CD4-positive, alpha-beta T cell treated with Interferon alpha-2 for 1 hour (primary cell): ENCODE measurements around the gene PLPP2.

Experiments used
- DNase-seq, 2 donors: peaks; one replicate each; pipeline ENCODE4 v3.0.0-alpha.2; 2020 to 2022

PLPP2 gene

GRCh38 chr19:291006-291521 lies at the start of gene PLPP2:
Gene PLPP2 (minus strand): TSS chr19:291403. CDS start chr19:291336, 67 bp downstream.
- DNase-seq: no peak

- DNase-seq: no peak
These were observed 49.6 kb upstream of the PLPP2 start for GRCh38 chr19:340620-341385.

- DNase-seq: no peak
These were observed 48.2 kb upstream of the PLPP2 start for GRCh38 chr19:339262-339887.

- no peak for DNase-seq
These were observed 47.2 kb upstream of the PLPP2 start for GRCh38 chr19:338421-338820.

GRCh38 chr19:336067-336614 lies 44.9 kb upstream of the PLPP2 start:
- no peak for DNase-seq

- DNase-seq: no peak
These were observed 44.4 kb upstream of the PLPP2 start for GRCh38 chr19:335486-336066.

- no peak for DNase-seq
These were observed 43.9 kb upstream of the PLPP2 start for GRCh38 chr19:335072-335471.

- DNase-seq: no peak
These were observed 43.3 kb upstream of the PLPP2 start for GRCh38 chr19:334296-335071.

GRCh38 chr19:330503-330902 lies 39.3 kb upstream of the PLPP2 start:
- no peak for DNase-seq

GRCh38 chr19:329876-330275 lies 38.7 kb upstream of the PLPP2 start:
- DNase-seq: no peak

GRCh38 chr19:328025-328505 lies 36.9 kb upstream of the PLPP2 start:
- DNase-seq: no peak

GRCh38 chr19:327291-328024 lies 36.3 kb upstream of the PLPP2 start:
- no peak for DNase-seq

GRCh38 chr19:326871-327270 lies 35.7 kb upstream of the PLPP2 start:
- no peak for DNase-seq

GRCh38 chr19:325937-326565 lies 34.8 kb upstream of the PLPP2 start:
- DNase-seq: no peak

- no peak for DNase-seq
These were observed 34.2 kb upstream of the PLPP2 start for GRCh38 chr19:325173-325936.

- DNase-seq: no peak
These were observed 33.5 kb upstream of the PLPP2 start for GRCh38 chr19:324716-325115.

GRCh38 chr19:322616-323015 lies 31.4 kb upstream of the PLPP2 start:
- no peak for DNase-seq

- no peak for DNase-seq
These were observed 27.2 kb upstream of the PLPP2 start for GRCh38 chr19:318509-318774.

GRCh38 chr19:317710-318508 lies 26.7 kb upstream of the PLPP2 start:
- DNase-seq: no peak

- DNase-seq: no peak
These were observed 24.6 kb upstream of the PLPP2 start for GRCh38 chr19:315811-316210.
